ENCODE measurements around the gene SMIM7.

SMIM7 gene

DNA sequence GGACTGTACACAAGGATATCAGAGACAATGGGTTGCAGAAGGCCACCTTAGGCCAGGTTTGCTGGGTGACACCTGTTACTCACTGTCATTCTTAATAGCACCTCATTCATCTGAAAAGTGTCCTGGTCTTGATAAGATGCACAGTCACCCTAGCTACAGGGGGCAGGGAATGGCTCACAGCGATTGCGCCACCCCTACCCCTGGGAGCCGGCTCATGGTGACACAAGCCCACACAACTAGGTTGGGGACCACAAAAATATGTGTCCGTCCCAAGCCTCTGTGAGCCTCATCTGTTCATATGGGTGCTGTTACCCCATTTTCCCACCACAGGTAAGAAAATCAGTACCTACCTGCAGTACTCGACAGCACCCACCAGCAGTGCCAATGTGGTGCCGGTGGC is 55.3 kb downstream of the SMIM7 start:
- no peaks in the 10 kb centered on the region for H3K36me3 ChIP-seq (ENCODE audit: insufficient read depth, low read length)
- no peaks in the 10 kb centered on the region for H3K9me3 ChIP-seq (replicated peaks; ENCODE audit: low read length)
- peaks cover 36% of the 10 kb centered on the region for H3K4me1 ChIP-seq (ENCODE audit: control insufficient read depth, insufficient read depth, low read length)
- no peak overlapping the region for H3K4me2 ChIP-seq (ENCODE audit: low read length)
- no peak overlapping the region for H3K9ac ChIP-seq (ENCODE audit: low read depth, low read length)
- H3K4me3 ChIP-seq (ENCODE audit: low read length), result no peak overlapping the region
- no peaks in the 10 kb centered on the region for H3K27me3 ChIP-seq (ENCODE audit: control insufficient read depth, insufficient read depth, low read length)

DNA sequence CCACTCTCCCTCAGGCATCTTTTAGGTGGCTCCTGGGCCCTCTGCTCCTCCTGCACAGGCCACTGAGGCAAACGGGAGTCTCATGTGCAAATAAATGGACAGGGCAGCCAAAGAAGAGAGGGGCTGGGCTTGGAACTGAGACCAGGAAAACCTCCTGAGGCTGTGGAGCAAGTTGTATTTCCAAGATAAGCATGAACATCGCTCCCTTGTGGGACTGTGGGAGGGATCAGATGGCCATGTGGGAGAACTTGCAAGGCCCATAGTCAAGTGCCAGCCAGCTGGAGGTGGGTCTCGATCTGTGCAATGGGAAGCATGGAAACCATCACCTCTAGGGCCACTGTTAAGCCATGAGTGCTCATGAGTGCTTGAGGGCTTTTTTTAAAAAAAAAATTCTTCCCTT is 56.9 kb downstream of the SMIM7 start:
- H3K36me3 ChIP-seq (ENCODE audit: insufficient read depth, low read length), result no peaks in the 10 kb centered on the region
- H3K4me1 ChIP-seq (ENCODE audit: control insufficient read depth, insufficient read depth, low read length), result peaks cover 26% of the 10 kb centered on the region
- no peak overlapping the region for H3K9ac ChIP-seq (ENCODE audit: low read depth, low read length)
- H3K4me3 ChIP-seq (ENCODE audit: low read length), result no peak overlapping the region
- H3K9me3 ChIP-seq (replicated peaks; ENCODE audit: low read length), result no peaks in the 10 kb centered on the region
- no peaks in the 10 kb centered on the region for H3K27me3 ChIP-seq (ENCODE audit: control insufficient read depth, insufficient read depth, low read length)
- H3K4me2 ChIP-seq (ENCODE audit: low read length), result no peak overlapping the region

DNA sequence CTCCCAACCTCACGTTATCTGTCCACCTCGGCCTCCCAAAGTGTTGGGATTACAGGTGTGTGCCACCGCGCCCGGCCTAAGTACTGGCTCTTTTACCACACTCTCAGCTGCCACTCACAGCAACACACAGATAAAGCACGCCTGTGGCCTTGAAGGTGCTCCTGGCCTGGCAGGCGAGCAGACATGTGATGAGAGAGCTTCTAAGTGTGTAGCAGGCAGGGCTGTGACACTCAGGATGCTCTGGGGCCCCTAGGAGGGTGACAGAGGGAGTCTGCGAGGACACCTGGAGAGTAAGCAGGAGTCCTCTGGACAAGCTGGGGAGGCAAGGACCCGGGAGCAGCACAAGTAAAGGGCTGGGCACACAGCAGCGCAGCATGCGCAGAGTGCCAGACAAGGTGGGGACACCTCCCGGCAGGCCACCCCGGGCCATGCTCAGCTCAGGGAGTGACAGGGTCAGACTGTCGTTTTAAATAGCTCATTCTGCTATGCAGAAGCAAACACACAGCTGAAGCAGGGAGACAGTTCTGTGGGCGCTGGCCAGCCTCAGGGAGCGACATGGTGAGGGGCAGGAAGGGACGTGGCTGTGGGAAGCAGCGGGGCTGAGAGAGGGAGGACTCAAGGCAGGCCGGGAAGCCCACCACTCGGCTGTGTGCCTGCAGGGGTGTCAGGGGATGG is 58.4 kb downstream of the SMIM7 start:
- H3K4me3 ChIP-seq (ENCODE audit: low read length), result no peak overlapping the region
- H3K9ac ChIP-seq (ENCODE audit: low read depth, low read length), result no peak overlapping the region
- no peaks in the 10 kb centered on the region for H3K27me3 ChIP-seq (ENCODE audit: control insufficient read depth, insufficient read depth, low read length)
- no peaks in the 10 kb centered on the region for H3K36me3 ChIP-seq (ENCODE audit: insufficient read depth, low read length)
- no peak overlapping the region for H3K4me2 ChIP-seq (ENCODE audit: low read length)
- peaks cover 16% of the 10 kb centered on the region for H3K4me1 ChIP-seq (ENCODE audit: control insufficient read depth, insufficient read depth, low read length)
- no peaks in the 10 kb centered on the region for H3K9me3 ChIP-seq (replicated peaks; ENCODE audit: low read length)

DNA sequence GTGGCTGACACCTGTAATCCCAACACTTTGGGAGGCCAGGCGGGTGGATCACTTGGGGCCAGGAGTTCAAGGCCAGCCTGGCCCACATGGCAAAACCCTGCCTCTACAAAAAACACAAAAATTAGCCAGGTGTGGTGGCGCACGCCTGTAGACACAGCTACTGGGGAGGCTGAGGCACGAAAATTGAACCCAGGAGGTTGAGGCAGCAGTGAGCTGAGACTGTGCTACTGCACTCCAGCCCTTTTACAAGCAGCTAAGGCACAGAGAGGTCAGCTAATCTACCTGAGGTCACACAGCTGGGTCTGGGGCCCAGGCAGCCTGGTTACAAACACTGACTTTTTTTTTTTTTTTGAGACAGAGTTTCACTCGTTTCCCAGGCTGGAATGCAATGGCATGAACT is 59.1 kb downstream of the SMIM7 start:
- no peak overlapping the region for H3K4me3 ChIP-seq (ENCODE audit: low read length)
- no peaks in the 10 kb centered on the region for H3K27me3 ChIP-seq (ENCODE audit: control insufficient read depth, insufficient read depth, low read length)
- no peak overlapping the region for H3K9ac ChIP-seq (ENCODE audit: low read depth, low read length)
- peaks cover 12% of the 10 kb centered on the region for H3K4me1 ChIP-seq (ENCODE audit: control insufficient read depth, insufficient read depth, low read length)
- no peaks in the 10 kb centered on the region for H3K36me3 ChIP-seq (ENCODE audit: insufficient read depth, low read length)
- no peaks in the 10 kb centered on the region for H3K9me3 ChIP-seq (replicated peaks; ENCODE audit: low read length)
- no peak overlapping the region for H3K4me2 ChIP-seq (ENCODE audit: low read length)

DNA sequence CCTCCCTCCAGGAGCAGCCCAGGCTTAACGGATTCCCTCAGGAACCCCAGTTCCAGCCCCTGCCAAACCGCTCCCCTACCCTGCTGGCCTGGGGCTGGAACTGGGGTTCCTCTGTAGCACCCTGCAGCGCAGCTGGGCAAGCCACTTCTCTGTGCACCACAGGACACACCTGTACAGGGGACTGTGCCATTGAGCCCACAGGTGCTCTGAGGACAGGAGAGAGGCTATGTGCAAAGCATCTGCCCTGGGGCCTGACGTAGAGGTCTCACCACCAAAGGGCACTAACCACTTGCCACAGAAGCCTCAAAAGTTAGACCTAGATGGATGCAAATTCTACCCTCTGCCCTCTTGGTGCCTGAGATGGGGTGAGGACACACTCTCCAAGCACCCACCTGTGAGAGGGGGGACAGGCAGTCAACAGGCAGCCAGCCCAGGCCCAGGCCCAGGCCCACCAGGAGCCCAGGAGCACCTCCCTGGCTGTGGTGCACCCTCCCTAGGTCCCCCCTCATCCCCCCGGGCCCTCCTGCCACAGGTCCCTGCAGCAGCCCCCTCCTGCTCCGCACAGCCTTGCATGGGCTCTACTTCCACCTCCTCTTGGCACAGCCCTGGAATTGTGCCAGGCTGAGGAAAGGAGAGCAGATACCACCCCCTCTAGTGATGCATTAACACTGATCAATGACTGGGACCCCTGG is 60.1 kb downstream of the SMIM7 start:
- no peak overlapping the region for H3K4me2 ChIP-seq (ENCODE audit: low read length)
- H3K4me1 ChIP-seq (ENCODE audit: control insufficient read depth, insufficient read depth, low read length), result peaks cover 4% of the 10 kb centered on the region
- H3K4me3 ChIP-seq (ENCODE audit: low read length), result no peak overlapping the region
- no peaks in the 10 kb centered on the region for H3K27me3 ChIP-seq (ENCODE audit: control insufficient read depth, insufficient read depth, low read length)
- H3K9ac ChIP-seq (ENCODE audit: low read depth, low read length), result no peak overlapping the region
- no peaks in the 10 kb centered on the region for H3K9me3 ChIP-seq (replicated peaks; ENCODE audit: low read length)
- H3K36me3 ChIP-seq (ENCODE audit: insufficient read depth, low read length), result no peaks in the 10 kb centered on the region

DNA sequence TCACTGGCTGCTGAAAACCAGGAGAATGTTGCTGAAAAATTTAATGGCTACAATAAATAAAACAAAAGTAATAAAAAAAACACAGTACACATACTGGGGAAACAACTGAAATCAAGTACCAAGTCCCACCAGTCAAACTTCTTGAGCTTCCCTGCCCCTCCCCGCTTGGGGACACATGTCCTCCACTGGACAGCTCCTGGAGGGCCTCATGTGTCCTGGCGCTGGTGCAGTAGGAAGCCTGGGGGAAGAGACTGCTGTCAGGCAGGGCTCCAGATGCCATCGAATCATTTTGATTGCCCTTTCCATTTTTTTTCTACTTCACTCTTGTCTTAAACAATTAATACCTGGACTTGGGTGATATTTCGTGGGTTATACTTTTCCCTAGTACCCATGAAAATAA is 61.1 kb downstream of the SMIM7 start:
- Histone ChIP-seq H3K27me3 (ENCODE audit: control insufficient read depth, insufficient read depth, low read length) (no peaks in the 10 kb centered on the region), H3K4me2 (ENCODE audit: low read length) (peak overlapping the region; percentile 21), H3K9ac (ENCODE audit: low read depth, low read length) (no peak overlapping the region), H3K36me3 (ENCODE audit: insufficient read depth, low read length) (no peaks in the 10 kb centered on the region), H3K9me3 (replicated peaks; ENCODE audit: low read length) (no peaks in the 10 kb centered on the region), H3K4me3 (ENCODE audit: low read length) (no peak overlapping the region), H3K4me1 (ENCODE audit: control insufficient read depth, insufficient read depth, low read length) (peaks cover 4% of the 10 kb centered on the region)

DNA sequence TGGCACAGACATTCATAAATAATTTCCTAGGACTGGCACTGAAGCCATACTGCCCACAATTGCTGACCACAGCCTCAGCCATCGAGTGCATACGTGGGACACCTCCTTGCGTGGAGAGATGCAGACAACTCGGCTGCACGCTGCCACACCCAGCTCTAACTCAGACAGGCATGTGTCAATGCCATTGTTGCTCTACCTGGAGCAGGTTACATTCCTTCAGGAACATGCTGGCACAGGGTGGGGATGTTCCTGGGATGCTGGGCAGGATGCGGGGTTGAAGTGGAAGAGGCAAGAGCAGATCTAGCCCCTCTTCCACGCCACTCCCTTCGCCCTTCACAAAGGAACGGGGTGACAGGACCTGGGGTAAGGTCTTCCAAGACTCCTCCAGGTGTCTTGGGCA is 63.5 kb downstream of the SMIM7 start:
- H3K9me3 ChIP-seq (replicated peaks; ENCODE audit: low read length), result no peaks in the 10 kb centered on the region
- H3K4me3 ChIP-seq (ENCODE audit: low read length), result no peak overlapping the region
- H3K4me2 ChIP-seq (ENCODE audit: low read length), result no peak overlapping the region
- H3K27me3 ChIP-seq (ENCODE audit: control insufficient read depth, insufficient read depth, low read length), result no peaks in the 10 kb centered on the region
- H3K36me3 ChIP-seq (ENCODE audit: insufficient read depth, low read length), result no peaks in the 10 kb centered on the region
- H3K9ac ChIP-seq (ENCODE audit: low read depth, low read length), result no peak overlapping the region
- peaks cover 9% of the 10 kb centered on the region for H3K4me1 ChIP-seq (ENCODE audit: control insufficient read depth, insufficient read depth, low read length)
